BE2C (cell line): Measurements from ENCODE around the gene ZNF341.

Experiments
- DNase-seq: peaks from one replicate; pipeline ENCODE4 v3.0.0-alpha.2; 2020
- H3K27me3 ChIP-seq: fragments of 250-450 bp; sonication (Bioruptor Pico); 2 replicates; pipeline ENCODE4 v1.5.1; 2020; ENCODE audit warnings: mild to moderate bottlenecking
- H3K36me3 ChIP-seq: fragments of 250-450 bp; sonication (Bioruptor Pico); 2 replicates; pipeline ENCODE4 v1.5.1; 2020; ENCODE audit warnings: mild to moderate bottlenecking
- H3K4me1 ChIP-seq: fragments of 250-450 bp; sonication (Bioruptor Pico); 2 replicates; pipeline ENCODE4 v1.5.1; 2020
- H3K4me3 ChIP-seq: 2 replicates; pipeline ENCODE4 v1.5.1; 2011; ENCODE audit warnings: low read depth, low read length
- H3K9me3 ChIP-seq: fragments of 250-450 bp; sonication (Bioruptor Pico); 2 replicates; pipeline ENCODE4 v1.5.1; 2020
- TF ChIP-seq, protein P1 (sequence below): IDR thresholded peaks from 2 replicates; pipeline ENCODE4 v1.5.1; 2012; ENCODE audit warnings: mild to moderate bottlenecking, low read depth, low read length

The ZNF341 gene

DNA sequence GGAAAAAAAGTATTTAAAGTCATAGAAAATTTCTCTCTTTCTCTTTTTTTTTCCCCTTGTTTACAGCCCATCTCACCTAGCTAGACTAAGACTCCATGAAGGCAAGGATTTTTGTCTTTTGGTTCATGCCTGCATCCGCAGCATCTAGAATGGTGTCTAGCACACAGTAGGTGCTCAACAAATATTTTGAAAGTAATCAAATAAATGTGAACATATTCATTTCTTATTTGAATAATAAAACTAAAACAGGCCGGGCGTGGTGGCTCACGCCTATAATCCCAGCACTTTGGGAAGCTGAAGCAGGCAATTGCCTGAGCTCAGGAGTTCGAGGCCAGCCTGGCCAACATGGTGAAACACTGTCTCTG is 4.7 kb upstream of the ZNF341 start:
- no peak for DNase-seq
- Histone ChIP-seq H3K9me3 (no peaks in the 10 kb centered on the region), H3K27me3 (no peaks in the 10 kb centered on the region), H3K36me3 (no peaks in the 10 kb centered on the region), H3K4me1 (no peaks in the 10 kb centered on the region), H3K4me3 (no peak overlapping the region)
- TF ChIP-seq, protein P1, sequence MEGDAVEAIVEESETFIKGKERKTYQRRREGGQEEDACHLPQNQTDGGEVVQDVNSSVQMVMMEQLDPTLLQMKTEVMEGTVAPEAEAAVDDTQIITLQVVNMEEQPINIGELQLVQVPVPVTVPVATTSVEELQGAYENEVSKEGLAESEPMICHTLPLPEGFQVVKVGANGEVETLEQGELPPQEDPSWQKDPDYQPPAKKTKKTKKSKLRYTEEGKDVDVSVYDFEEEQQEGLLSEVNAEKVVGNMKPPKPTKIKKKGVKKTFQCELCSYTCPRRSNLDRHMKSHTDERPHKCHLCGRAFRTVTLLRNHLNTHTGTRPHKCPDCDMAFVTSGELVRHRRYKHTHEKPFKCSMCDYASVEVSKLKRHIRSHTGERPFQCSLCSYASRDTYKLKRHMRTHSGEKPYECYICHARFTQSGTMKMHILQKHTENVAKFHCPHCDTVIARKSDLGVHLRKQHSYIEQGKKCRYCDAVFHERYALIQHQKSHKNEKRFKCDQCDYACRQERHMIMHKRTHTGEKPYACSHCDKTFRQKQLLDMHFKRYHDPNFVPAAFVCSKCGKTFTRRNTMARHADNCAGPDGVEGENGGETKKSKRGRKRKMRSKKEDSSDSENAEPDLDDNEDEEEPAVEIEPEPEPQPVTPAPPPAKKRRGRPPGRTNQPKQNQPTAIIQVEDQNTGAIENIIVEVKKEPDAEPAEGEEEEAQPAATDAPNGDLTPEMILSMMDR = no peak

DNA sequence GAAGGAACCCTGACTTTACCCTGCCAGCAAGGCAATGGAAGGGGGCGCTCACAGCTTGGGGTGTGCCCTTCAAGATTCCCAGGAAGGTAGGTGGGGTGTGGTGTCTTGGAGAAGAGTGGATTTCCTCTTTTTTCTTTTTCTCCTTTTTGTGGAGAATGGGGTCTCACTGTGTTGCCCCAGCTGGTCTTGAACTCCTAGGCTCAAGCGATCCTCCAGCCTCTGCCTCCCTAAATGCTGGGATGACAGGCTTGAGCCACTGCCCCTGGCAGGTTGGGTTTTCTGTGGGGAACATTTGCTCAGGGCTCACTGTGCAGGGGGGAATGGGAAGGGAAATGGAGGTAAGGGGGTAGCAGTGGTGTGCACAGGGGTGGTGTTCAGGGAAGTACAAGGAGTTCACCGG is 4.0 kb upstream of the ZNF341 start:
- Histone ChIP-seq H3K36me3 (no peaks in the 10 kb centered on the region), H3K4me1 (no peaks in the 10 kb centered on the region), H3K27me3 (no peaks in the 10 kb centered on the region), H3K4me3 (no peak overlapping the region), H3K9me3 (no peaks in the 10 kb centered on the region)
- TF ChIP-seq, protein P1 = no peak
- no peak for DNase-seq

DNA sequence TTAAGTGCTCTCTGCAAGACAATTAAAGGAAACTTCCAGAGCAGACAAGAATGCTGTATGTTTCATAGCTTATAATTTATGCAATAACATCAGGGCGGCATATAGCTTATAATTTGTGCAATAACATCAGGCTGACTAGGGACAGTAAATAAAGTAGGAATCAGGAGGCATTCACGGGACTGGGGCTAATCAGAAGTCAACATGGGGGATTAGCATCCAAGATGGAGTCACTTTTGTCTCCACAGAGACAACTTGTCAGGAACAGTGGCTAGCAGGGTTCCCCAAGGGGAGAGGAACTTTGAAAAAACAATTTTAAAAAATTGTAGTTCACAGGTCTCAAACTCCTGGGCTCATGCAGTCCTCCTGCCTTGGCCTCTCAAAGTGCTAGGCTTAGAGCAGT is 3.3 kb upstream of the ZNF341 start:
- no peaks in the 10 kb centered on the region for H3K27me3 ChIP-seq
- H3K4me3 ChIP-seq = no peak overlapping the region
- H3K4me1 ChIP-seq = no peaks in the 10 kb centered on the region
- H3K9me3 ChIP-seq = no peaks in the 10 kb centered on the region
- no peaks in the 10 kb centered on the region for H3K36me3 ChIP-seq
- TF ChIP-seq, protein P1 = no peak
- no peak for DNase-seq

DNA sequence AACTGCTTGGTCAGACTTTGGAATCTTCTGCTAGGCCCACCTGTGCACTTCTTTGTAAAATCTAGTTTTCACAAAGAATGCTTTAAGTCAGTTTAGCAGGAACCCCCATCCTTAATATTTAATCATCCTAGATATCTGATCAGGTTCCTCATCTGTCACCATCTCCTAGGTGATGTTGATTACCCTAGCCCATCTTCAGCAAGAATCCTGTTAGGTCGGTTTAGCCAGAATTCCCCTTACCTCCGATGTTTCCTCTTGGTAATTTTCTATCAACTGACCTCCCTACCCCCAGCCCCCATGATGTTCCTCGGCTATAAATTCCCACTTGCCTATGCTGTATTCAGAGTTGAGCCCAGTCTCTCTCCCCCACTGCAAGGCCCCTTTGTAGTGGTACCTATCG is 2.7 kb upstream of the ZNF341 start:
- DNase-seq = no peak
- Histone ChIP-seq H3K36me3 (no peaks in the 10 kb centered on the region), H3K4me3 (no peak overlapping the region), H3K27me3 (no peaks in the 10 kb centered on the region), H3K9me3 (no peaks in the 10 kb centered on the region; the same call in 1 of the 2 replicates), H3K4me1 (no peaks in the 10 kb centered on the region)
- TF ChIP-seq, protein P1 = no peak

DNA sequence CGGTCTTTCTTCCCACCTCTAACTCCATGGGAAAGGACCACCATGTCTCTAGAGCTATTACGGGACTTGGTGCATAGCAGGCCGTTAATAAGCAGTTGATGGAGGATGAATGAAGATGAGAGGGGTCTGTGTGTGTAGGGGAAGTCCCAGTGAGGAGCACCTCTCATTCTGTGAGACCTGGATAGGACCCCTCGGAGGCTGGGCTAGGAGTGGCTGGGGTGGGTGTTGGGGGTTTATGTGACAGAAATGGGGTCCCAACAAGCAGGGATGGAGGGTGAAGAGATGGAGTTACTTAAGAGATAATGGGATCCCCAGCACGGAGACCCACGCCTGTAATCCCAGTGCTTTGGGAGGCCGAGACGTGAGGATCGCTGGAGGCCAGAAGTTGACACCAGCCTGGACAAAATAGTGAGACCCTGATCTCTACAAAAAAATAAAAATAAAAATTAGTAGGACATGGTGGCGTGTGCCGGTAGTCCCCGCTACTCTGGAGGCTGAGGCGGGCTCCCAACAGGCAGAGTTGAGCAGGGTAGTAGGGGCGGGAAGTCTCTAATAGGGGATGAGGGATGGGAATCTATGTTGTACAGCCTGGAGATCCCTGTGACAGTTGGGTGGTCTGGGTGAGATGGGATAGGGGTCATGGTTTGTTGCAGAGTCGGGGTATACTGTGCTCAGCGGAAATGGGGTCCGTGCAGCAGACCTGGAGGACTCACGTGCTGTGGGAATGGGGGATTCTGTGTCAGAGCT is 677 bp upstream of the ZNF341 start:
- Histone ChIP-seq H3K36me3 (no peaks in the 10 kb centered on the region), H3K4me1 (no peaks in the 10 kb centered on the region), H3K4me3 (peak overlapping the region; percentile 45), H3K27me3 (no peaks in the 10 kb centered on the region), H3K9me3 (no peaks in the 10 kb centered on the region; the same call in 1 of the 2 replicates)
- DNase-seq = no peak
- TF ChIP-seq, protein P1 = no peak

DNA sequence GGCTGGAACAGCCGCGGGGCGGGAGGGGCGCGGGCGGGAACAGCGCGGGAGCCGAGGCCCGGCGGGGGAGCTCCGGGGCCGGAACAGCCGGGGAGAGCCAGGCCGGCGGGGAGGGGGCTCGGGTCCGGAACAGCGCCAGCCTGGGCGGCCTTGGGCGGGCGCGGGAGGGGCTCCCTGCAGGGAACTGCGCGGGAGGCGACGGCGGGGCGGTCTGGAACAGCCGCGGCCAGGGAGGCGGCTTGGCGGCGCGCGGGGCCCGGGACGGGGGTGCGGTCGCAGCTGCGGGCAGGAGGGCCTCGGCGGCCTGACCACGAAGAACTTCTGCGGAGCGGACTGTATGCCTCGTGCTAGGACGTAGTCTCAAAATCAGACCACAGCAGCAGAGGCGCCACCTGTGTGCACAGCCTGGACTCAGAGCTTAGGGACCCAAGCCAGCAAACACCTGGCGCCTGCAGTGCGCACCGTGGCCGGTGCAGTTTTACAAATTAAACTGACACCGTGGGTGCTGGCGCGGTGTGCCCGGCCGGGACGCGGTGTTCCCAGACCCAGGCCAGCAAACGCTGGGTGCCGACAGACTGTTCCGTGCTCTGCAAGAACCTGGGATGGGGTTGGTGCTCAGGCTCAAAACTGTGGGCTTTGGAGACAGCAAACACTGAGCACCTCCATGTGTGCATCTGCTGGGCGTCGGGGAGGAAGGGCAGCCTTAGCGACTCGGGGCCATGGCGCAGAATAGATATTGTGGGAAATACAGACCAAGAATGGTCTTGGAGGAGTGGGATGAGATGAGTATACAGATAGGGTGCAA is 572 bp downstream of the ZNF341 start:
- DNase-seq = peak; percentile 93
- Histone ChIP-seq H3K36me3 (no peaks in the 10 kb centered on the region; the same call in 1 of the 2 replicates), H3K4me1 (no peaks in the 10 kb centered on the region), H3K27me3 (no peaks in the 10 kb centered on the region), H3K4me3 (peak overlapping the region; percentile 75), H3K9me3 (peaks cover 4% of the 10 kb centered on the region)
- TF ChIP-seq, protein P1 = no peak
